SJCRH30 (cell line): ENCODE data around the gene FKBP9. TPM values are rescaled to one million over a fixed set of nuclear protein-coding genes. Genes with fewer than 3 reads are reported as not detected.
"Not testable (repeated sequence)": the region's sequence is repeated elsewhere in the genome, so short reads cannot be mapped to it uniquely, and the experiment has no call there.

ENCODE experiments used
- DNase-seq, 2 experiments: peaks; one replicate each; pipeline ENCODE4 v3.0.0-alpha.2; 2015 to 2020
- H3K27ac ChIP-seq: fragments of 250-450 bp; sonication (Bioruptor Pico); 2 replicates; pipeline ENCODE4 v1.5.1; 2020; ENCODE audit warnings: mild to moderate bottlenecking, moderate library complexity
- H3K27me3 ChIP-seq: fragments of 250-450 bp; sonication (Bioruptor Pico); 2 replicates; pipeline ENCODE4 v1.5.1; 2020; ENCODE audit warnings: mild to moderate bottlenecking, moderate library complexity
- H3K36me3 ChIP-seq: fragments of 250-450 bp; sonication (Bioruptor Pico); 2 replicates; pipeline ENCODE4 v1.5.1; 2020; ENCODE audit warnings: mild to moderate bottlenecking, moderate library complexity
- H3K4me1 ChIP-seq: fragments of 250-450 bp; sonication (Bioruptor Pico); 2 replicates; pipeline ENCODE4 v1.5.1; 2020; ENCODE audit warnings: mild to moderate bottlenecking, moderate library complexity
- H3K4me3 ChIP-seq: fragments of 250-450 bp; sonication (Bioruptor Pico); 2 replicates; pipeline ENCODE4 v1.5.1; 2020; ENCODE audit warnings: mild to moderate bottlenecking, moderate library complexity
- H3K9me3 ChIP-seq: fragments of 250-450 bp; sonication (Bioruptor Pico); replicated peaks from 2 replicates; pipeline ENCODE4 v1.5.1; 2020; ENCODE audit warnings: mild to moderate bottlenecking, moderate library complexity
- total RNA-seq: library from RNA; depleted of rRNA; stranded (reverse); fragments of >200 nt; shearing (Covaris generic); gene quantifications from 2 replicates; pipeline ENCODE4 v1.2.3, GENCODE V29; 2014

Gene FKBP9
- total RNA-seq, 1 experiment from 2014 or later, result 73.5 TPM

GRCh38 chr7:32979246-32979645, 22.0 kb downstream of the FKBP9 start:
- not testable (repeated sequence) for H3K27ac ChIP-seq, H3K4me3 ChIP-seq, DNase-seq, H3K4me1 ChIP-seq, H3K36me3 ChIP-seq, H3K9me3 ChIP-seq, H3K27me3 ChIP-seq

- H3K4me1 ChIP-seq, H3K9me3 ChIP-seq, H3K27ac ChIP-seq, H3K4me3 ChIP-seq, DNase-seq, H3K36me3 ChIP-seq, H3K27me3 ChIP-seq: not testable (repeated sequence)
Measured at GRCh38 chr7:32979902-32980301, 22.7 kb downstream of the FKBP9 start.

GRCh38 chr7:32988148-32988547, 30.9 kb downstream of the FKBP9 start:
- not testable (repeated sequence) for H3K9me3 ChIP-seq, H3K4me1 ChIP-seq, H3K4me3 ChIP-seq, H3K36me3 ChIP-seq, H3K27me3 ChIP-seq
- peak overlapping the region; percentile 13; the same call in 1 of the 2 replicates for H3K27ac ChIP-seq
- DNase-seq, result peak; percentile 40 to 64

DNA sequence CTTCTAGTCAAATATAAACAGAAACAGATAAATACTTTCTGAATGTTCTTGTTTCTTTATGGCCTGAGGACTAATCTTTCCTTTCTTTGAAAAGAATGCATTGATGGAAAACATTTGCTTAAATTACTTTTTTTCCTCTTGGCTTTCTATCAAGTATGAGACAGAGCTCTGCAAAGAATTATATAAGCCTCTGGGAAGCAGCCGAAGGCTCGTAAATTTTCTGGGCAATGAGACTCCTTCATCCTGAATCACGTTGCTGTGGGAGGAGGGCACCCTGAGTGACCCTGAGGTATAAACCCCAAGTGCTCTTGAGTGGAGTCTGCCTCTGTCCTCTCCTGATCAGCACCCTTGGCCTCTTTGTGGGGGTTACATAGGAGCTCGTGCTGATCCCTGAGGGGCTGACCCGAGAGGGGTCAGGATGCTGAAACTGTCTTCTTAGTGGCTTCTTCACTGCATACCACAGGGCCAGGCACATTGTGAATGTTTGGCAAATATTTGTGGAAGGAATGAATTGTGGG, 33.9 kb downstream of the FKBP9 start:
- H3K4me3 ChIP-seq, H3K27ac ChIP-seq, H3K36me3 ChIP-seq, DNase-seq, H3K9me3 ChIP-seq, H3K4me1 ChIP-seq, H3K27me3 ChIP-seq: not testable (repeated sequence)

DNA sequence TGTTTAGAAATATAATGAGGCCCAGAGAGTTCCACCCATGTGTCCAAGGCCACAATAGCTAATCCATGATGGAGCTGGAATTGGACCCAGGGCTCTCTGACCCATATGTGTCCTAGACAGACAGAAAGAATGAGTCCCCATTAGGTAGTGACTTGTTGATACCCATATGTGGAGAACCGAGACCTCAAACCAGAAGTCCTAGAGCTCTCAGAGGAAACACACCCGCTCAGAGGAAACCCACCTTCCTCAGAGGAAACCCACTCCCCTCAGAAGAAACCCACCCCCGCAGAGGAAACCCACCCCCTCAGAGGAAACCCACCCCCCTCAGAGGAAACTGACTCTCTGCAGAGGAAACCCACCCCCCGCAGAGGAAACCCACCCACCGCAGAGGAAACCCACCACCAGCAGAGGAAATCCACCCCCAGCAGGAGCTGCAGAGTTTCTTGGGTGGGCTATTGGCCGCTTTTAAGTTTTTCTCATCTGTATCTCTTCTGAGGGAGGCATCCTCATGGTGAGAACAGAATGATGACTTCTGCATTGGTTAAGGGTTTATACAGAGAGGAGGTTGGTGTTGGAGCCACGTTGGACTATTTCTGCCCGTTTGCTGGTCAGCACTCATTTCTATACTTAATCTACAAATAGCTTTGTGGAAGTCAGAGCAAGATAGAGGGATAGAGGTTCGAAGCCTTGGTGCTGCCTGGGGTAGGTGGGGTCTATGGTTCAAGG, 34.9 kb downstream of the FKBP9 start:
- H3K27me3 ChIP-seq, H3K4me3 ChIP-seq, H3K36me3 ChIP-seq, H3K4me1 ChIP-seq, H3K27ac ChIP-seq, H3K9me3 ChIP-seq, DNase-seq: not testable (repeated sequence)

DNA sequence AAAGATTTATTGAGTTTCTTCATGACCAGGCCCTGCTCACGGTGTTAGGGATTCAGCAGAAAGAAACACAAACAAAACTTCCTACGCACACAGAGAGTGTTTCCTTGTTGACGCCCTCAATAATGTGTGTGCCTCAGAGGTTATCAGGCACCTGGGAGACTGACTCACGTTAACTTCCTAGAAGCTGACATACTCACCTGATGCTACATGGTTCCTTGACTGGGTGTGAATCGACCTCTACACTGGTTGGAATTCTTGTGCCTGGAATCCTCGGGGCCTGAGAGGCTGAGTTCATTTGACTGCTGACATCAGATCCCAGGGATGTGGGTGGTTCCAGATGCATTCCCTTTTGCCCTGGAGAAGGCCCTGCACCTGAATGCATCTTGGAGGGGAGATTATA, 35.5 kb downstream of the FKBP9 start:
- H3K4me1 ChIP-seq, H3K36me3 ChIP-seq, H3K9me3 ChIP-seq, DNase-seq, H3K27ac ChIP-seq, H3K27me3 ChIP-seq, H3K4me3 ChIP-seq: not testable (repeated sequence)

DNA sequence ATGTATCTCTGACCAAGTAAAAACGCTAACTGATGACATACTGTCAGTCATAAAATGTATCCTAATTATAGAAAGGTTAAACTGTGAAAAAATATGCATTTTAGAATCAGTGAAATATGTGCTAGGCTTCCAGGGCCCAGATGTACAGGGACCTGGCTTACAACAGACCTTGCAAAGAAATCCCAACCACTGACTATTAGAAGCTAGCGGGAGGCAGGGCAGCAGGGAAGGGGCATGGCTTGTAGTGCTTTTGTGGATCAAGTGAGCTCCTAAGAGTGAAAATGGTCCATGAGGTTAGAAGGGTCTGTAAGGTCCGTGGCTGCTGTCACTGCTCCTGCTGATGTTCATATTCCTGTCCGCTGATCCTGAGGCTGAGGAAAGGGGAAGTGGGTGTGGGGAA, 40.7 kb downstream of the FKBP9 start:
- H3K36me3 ChIP-seq, H3K9me3 ChIP-seq, H3K27me3 ChIP-seq, H3K4me1 ChIP-seq: not testable (repeated sequence)
- peak overlapping the region; percentile 68 for H3K27ac ChIP-seq
- peak in 1 of 2 experiments; percentile 36 for DNase-seq
- H3K4me3 ChIP-seq, result peak overlapping the region; percentile 51

DNA sequence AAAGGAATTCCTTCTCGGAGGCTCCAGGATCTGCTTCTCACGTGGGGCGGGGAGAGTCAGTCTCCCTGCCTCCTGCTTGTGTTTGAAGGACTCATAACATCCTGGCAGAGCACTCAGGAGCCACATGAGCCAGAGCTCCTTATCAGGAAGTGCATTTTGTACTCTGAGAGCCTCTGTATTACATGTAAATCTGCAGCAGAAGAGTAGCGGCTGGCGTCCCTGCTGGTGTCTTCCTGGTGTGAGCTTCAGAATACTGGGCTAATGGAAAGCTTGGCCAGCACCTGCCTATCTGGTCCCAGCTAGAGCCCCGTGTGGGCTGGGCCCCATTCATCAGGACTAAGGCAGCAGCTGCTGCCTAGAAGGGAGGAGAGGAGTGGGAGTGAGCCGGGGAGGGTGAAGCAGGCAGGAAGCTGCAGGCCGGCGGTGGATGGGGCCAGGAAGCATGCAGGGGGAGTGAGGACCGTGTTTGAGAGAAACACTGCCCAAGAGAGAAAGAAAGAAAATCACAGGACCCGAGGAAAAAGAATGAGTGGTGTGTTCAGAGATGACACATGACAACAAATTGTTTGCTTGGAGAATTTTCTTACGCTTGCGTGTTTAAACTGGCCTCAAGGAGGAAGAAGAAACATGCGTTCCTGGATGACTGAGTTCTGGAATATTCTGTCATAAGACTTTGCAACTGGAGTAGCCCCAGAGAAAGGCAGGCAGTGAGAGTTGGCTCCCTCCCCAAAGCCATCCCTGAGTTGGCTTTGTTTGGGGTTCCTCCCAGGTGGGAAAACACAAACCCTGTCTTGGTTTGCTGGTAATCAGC, 41.3 kb downstream of the FKBP9 start:
- H3K9me3 ChIP-seq, H3K36me3 ChIP-seq, H3K27me3 ChIP-seq, H3K4me1 ChIP-seq: not testable (repeated sequence)
- Histone ChIP-seq H3K4me3 (peak overlapping the region; percentile 51), H3K27ac (peak overlapping the region; percentile 68)
- DNase-seq, result peak; percentile 82 to 85

- H3K27me3 ChIP-seq, H3K4me1 ChIP-seq, H3K9me3 ChIP-seq, H3K4me3 ChIP-seq, DNase-seq, H3K36me3 ChIP-seq: not testable (repeated sequence)
- H3K27ac ChIP-seq, result peak overlapping the region; percentile 68; the same call in 1 of the 2 replicates
Measured at GRCh38 chr7:32999380-32999779, 42.1 kb downstream of the FKBP9 start.

DNA sequence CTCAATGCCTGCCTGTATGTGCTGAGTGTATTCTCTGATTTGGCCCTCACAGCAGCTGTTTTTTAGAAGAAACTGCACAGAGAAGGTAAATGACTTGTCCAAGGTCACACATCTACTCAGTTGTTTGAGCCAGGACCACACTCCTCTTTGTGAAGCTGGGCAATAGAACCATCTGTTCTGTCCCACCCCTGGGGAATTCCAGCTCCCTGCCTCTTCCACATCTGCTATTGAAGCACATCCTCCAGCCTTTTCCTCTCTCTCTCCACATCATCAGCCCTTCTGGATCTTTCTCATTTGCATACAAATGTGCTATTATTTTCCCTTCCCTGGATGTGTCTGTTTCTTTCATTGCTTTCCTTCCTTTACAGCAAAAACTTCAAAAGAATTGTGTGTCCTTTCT, 45.9 kb downstream of the FKBP9 start:
- H3K27ac ChIP-seq, H3K36me3 ChIP-seq, DNase-seq, H3K4me3 ChIP-seq, H3K27me3 ChIP-seq, H3K4me1 ChIP-seq, H3K9me3 ChIP-seq: not testable (repeated sequence)

DNA sequence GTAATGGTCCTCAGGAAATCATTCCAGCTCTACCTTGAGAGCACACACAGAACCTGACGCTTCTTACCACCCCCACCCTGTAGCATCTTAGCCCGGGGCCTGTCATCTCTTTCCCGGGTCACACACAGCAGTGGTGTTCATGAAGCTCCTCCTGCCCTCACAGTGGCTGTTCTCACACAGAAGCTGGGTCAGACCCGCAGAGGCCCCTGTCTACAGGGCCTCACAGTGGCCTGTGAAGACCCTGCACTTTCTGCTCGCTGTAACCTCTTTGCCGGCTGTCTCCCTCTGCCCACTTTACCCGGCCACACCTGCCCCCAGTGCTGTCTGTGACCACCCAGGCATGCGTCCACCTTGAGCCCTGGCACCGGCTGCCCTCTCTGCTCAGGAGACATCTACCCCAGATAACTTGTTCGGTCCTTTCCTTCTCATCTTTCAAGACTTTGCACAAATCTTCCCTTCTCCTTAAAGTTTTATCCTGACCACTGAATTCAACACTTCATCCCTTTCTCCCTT, 46.9 kb downstream of the FKBP9 start:
- not testable (repeated sequence) for H3K4me1 ChIP-seq, H3K4me3 ChIP-seq, DNase-seq, H3K27me3 ChIP-seq, H3K9me3 ChIP-seq, H3K27ac ChIP-seq, H3K36me3 ChIP-seq

DNA sequence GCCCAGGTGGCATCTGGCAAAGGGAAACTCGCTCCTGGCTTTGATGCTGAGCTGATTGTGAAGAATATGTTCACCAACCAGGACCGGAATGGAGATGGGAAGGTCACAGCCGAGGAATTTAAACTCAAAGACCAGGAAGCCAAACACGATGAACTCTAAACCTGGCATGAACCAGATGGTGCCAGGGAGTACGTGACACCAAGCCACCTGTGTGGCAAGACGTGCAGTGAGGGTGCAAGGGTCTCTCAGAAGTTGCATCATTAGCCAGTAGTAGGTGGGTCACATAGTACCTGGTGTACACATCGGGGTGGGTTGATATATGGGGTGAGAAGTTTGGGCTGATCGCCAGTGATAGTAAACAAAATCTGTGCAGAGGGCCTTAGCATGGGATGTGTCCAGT, 48.0 kb downstream of the FKBP9 start:
- not testable (repeated sequence) for H3K4me1 ChIP-seq, H3K27me3 ChIP-seq, H3K9me3 ChIP-seq, DNase-seq, H3K27ac ChIP-seq, H3K4me3 ChIP-seq, H3K36me3 ChIP-seq

GRCh38 chr7:33005690-33006089, 48.5 kb downstream of the FKBP9 start:
- H3K27me3 ChIP-seq, DNase-seq, H3K4me3 ChIP-seq, H3K27ac ChIP-seq, H3K4me1 ChIP-seq, H3K36me3 ChIP-seq, H3K9me3 ChIP-seq: not testable (repeated sequence)

GRCh38 chr7:33009734-33010133, 52.5 kb downstream of the FKBP9 start:
- no peak for DNase-seq
- H3K4me3 ChIP-seq, result no peak overlapping the region
- H3K27me3 ChIP-seq, result no peaks in the 10 kb centered on the region
- H3K36me3 ChIP-seq, result peaks cover 26% of the 10 kb centered on the region
- H3K27ac ChIP-seq, result no peak overlapping the region
- H3K9me3 ChIP-seq, result no peaks in the 10 kb centered on the region
- no peaks in the 10 kb centered on the region for H3K4me1 ChIP-seq

DNA sequence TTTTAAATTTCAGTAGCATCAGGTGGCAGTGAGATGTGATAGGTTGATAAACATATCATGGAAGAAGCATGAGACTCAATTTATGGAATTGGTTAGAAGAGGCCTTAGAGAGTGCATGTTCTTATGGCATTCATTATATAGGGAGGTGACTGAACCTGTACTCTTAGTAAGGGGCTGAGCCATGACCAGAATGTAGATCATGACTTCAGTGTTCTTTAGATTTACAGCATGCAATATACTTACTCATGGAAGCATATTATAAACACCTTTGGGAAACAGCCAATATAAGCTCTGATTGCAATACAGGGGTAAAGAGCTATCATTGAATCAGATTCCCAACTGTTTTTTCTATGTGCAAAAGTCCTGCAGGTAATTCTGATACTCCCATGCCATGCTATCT, 55.1 kb downstream of the FKBP9 start:
- Histone ChIP-seq H3K4me3 (no peak overlapping the region), H3K9me3 (no peaks in the 10 kb centered on the region), H3K27ac (no peak overlapping the region), H3K27me3 (no peaks in the 10 kb centered on the region), H3K36me3 (peaks cover 40% of the 10 kb centered on the region), H3K4me1 (no peaks in the 10 kb centered on the region)
- DNase-seq, result no peak
